GM06990 (cell line): Measurements from ENCODE around the gene RIMS4.

Source experiments
- DNase-seq: peaks from one replicate; pipeline ENCODE4 v3.0.0-alpha.2; 2011; ENCODE audit not compliant: insufficient read length; ENCODE audit errors: extremely low read depth
- H3K27me3 ChIP-seq: replicated peaks from 2 replicates; pipeline ENCODE4 v1.6.0; 2011; ENCODE audit warnings: low read length; ENCODE audit not compliant: control insufficient read depth, insufficient read depth
- H3K36me3 ChIP-seq: 2 replicates; pipeline ENCODE4 v1.5.1; 2011; ENCODE audit warnings: low read length; ENCODE audit not compliant: control insufficient read depth, insufficient read depth
- H3K4me3 ChIP-seq: replicated peaks from 2 replicates; pipeline ENCODE4 v1.5.1; 2011; ENCODE audit warnings: low read depth, mild to moderate bottlenecking, control low read depth, low read length
- TF ChIP-seq, protein P1 (sequence below): IDR thresholded peaks from 2 replicates; pipeline ENCODE4 v1.5.1; 2011; ENCODE audit warnings: low read length, control low read depth, mild to moderate bottlenecking, inconsistent platforms; ENCODE audit not compliant: insufficient read depth, poor library complexity, severe bottlenecking

Gene RIMS4

GRCh38 chr20:44703183-44703925 is 107.0 kb downstream of the RIMS4 start:
- Histone ChIP-seq H3K4me3 (no peak overlapping the region), H3K27me3 (no peaks in the 10 kb centered on the region), H3K36me3 (no peaks in the 10 kb centered on the region)
- DNase-seq = no peak
- TF ChIP-seq, protein P1, sequence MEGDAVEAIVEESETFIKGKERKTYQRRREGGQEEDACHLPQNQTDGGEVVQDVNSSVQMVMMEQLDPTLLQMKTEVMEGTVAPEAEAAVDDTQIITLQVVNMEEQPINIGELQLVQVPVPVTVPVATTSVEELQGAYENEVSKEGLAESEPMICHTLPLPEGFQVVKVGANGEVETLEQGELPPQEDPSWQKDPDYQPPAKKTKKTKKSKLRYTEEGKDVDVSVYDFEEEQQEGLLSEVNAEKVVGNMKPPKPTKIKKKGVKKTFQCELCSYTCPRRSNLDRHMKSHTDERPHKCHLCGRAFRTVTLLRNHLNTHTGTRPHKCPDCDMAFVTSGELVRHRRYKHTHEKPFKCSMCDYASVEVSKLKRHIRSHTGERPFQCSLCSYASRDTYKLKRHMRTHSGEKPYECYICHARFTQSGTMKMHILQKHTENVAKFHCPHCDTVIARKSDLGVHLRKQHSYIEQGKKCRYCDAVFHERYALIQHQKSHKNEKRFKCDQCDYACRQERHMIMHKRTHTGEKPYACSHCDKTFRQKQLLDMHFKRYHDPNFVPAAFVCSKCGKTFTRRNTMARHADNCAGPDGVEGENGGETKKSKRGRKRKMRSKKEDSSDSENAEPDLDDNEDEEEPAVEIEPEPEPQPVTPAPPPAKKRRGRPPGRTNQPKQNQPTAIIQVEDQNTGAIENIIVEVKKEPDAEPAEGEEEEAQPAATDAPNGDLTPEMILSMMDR = no peak

GRCh38 chr20:44702776-44703175 is 107.6 kb downstream of the RIMS4 start:
- peak; percentile 31 for DNase-seq
- Histone ChIP-seq H3K36me3 (no peaks in the 10 kb centered on the region), H3K27me3 (no peaks in the 10 kb centered on the region), H3K4me3 (no peak overlapping the region)
- TF ChIP-seq, protein P1 = no peak

DNA sequence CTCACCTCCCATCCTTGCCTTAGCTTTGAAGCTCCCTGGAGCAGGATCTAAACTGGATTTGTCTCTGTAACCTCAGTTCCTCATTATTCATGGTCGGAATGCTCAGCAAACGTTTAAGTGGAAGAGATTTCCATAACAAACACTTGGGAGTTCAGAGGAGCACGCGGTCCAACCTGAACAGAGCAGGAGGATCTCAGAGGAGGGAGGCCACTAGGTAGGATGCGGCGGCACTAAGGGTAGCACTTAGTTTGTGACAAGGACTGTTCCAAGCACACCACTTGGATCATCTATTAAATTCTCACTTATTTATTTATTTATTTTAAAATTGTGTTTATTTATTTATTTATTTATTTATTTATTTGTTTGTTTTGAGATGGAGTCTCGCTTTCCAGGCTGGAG is 108.5 kb downstream of the RIMS4 start:
- H3K27me3 ChIP-seq = no peaks in the 10 kb centered on the region
- TF ChIP-seq, protein P1 = no peak
- no peak for DNase-seq

More for the DNA sequence above, 108.5 kb downstream of the RIMS4 start:
- no peak overlapping the region for H3K4me3 ChIP-seq
- H3K36me3 ChIP-seq = no peaks in the 10 kb centered on the region
